SK-N-SH (cell line): ENCODE results near the gene ST8SIA4. TPM values are rescaled to one million over a fixed set of nuclear protein-coding genes. Genes with fewer than 3 reads are reported as not detected.
A peak's percentile ranks its signal among the peaks of the same experiment; 100 is the strongest.

Source experiments
- CTCF ChIA-PET: fragments of 300-600, 350-600 bp; formaldehyde crosslinking; extraction: SDS; loops from one replicate; lab custom pipeline; 2021; lab: Yijun Ruan, JAX
- POLR2A ChIA-PET: fragments of 350-600 bp; sonication (Branson Sonifier 250); formaldehyde crosslinking; extraction: SDS; loops from one replicate; lab custom pipeline; 2020; ENCODE audit warnings: antibody characterized with exemption, inconsistent platforms; lab: Yijun Ruan, JAX
- DNase-seq: peaks from one replicate; pipeline ENCODE4 v3.0.0; 2012
- H2AFZ ChIP-seq: fragments of 200-600 bp; sonication (generic); 2 replicates; pipeline ENCODE4 v1.8.1; 2016; ENCODE audit warnings: antibody characterized with exemption, mild to moderate bottlenecking, low read depth
- H3F3A ChIP-seq: fragments of 200-600 bp; sonication (generic); replicated peaks from 2 replicates; pipeline ENCODE3; 2016; ENCODE audit warnings: antibody characterized with exemption, mild to moderate bottlenecking; ENCODE audit not compliant: insufficient read depth
- H3K27ac ChIP-seq, 2 experiments: fragments of 200-500 bp in 1 of 2; fragments of 200-600 bp in 1 of 2; sonication (Bioruptor generic) in 1 of 2; sonication (generic), shearing (Covaris generic) in 1 of 2; 2 replicates each; pipeline versions ENCODE4 v1.5.1 to v1.6.1; 2014 to 2016; ENCODE audit warnings: low read depth in 2 of 2, inconsistent platforms in 1 of 2, low read length in 1 of 2, mild to moderate bottlenecking in 1 of 2, mixed read lengths in 1 of 2
- H3K27me3 ChIP-seq: fragments of 200-600 bp; sonication (generic), shearing (Covaris generic); 2 replicates; pipeline ENCODE4 v1.6.1; 2016; ENCODE audit warnings: mixed run types; ENCODE audit not compliant: insufficient read depth
- H3K36me3 ChIP-seq, 2 experiments: fragments of 200-500 bp in 1 of 2; fragments of 200-600 bp in 1 of 2; sonication (Bioruptor generic) in 1 of 2; sonication (generic) in 1 of 2; replicated peaks in 1 of 2; 2 replicates each; pipeline versions ENCODE3 to v1.5.1; 2014 to 2016; ENCODE audit warnings: low read length in 1 of 2, mild to moderate bottlenecking in 1 of 2; ENCODE audit not compliant: insufficient read depth in 2 of 2, control insufficient read depth in 1 of 2
- H3K4me1 ChIP-seq, 2 experiments: fragments of 200-500 bp in 1 of 2; fragments of 200-600 bp in 1 of 2; sonication (Bioruptor generic) in 1 of 2; sonication (generic), shearing (Covaris generic) in 1 of 2; 2 replicates each; pipeline versions ENCODE4 v1.5.1 to v1.6.1; 2014 to 2016; ENCODE audit warnings: low read depth in 1 of 2, low read length in 1 of 2, mixed run types in 1 of 2; ENCODE audit not compliant: insufficient read depth in 2 of 2, control insufficient read depth in 1 of 2
- H3K4me2 ChIP-seq: fragments of 200-600 bp; sonication (generic), shearing (Covaris generic); 2 replicates; pipeline ENCODE4 v1.6.1; 2017; ENCODE audit warnings: mixed run types
- H3K4me3 ChIP-seq, 2 experiments: fragments of 200-500 bp in 1 of 2; fragments of 200-600 bp in 1 of 2; sonication (Bioruptor generic) in 1 of 2; sonication (generic), shearing (Covaris generic) in 1 of 2; 2 replicates each; pipeline versions ENCODE4 v1.5.1 to v1.8.1; 2014 to 2016; ENCODE audit warnings: low read depth in 2 of 2, inconsistent platforms in 1 of 2, low read length in 1 of 2, mild to moderate bottlenecking in 1 of 2, mixed read lengths in 1 of 2, moderate library complexity in 1 of 2
- H3K79me2 ChIP-seq: fragments of 200-600 bp; sonication (generic); 2 replicates; pipeline ENCODE4 v1.8.1; 2017; ENCODE audit warnings: mild to moderate bottlenecking; ENCODE audit not compliant: insufficient read depth
- H3K9ac ChIP-seq: fragments of 200-600 bp; sonication (generic); 2 replicates; pipeline ENCODE4 v1.6.1; 2017; ENCODE audit warnings: mixed run types
- H3K9me2 ChIP-seq: fragments of 200-600 bp; sonication (generic); 2 replicates; pipeline ENCODE4 v1.6.1; 2017; ENCODE audit warnings: mixed run types
- H3K9me3 ChIP-seq: fragments of 200-600 bp; sonication (generic); 2 replicates; pipeline ENCODE4 v1.6.1; 2017; ENCODE audit warnings: mixed run types, mild to moderate bottlenecking, moderate library complexity
- H4K20me1 ChIP-seq: fragments of 200-600 bp; sonication (generic); 2 replicates; pipeline ENCODE4 v1.6.1; 2017; ENCODE audit warnings: mild to moderate bottlenecking, mixed run types; ENCODE audit not compliant: insufficient read depth
- ELF1 ChIP-seq: IDR thresholded peaks from 2 replicates; pipeline ENCODE4 v1.4.0; 2012
- EP300 ChIP-seq, 2 experiments: IDR thresholded peaks; 2 replicates each; pipeline versions ENCODE4 v1.4.0 to v1.6.1; 2012; ENCODE audit warnings: borderline replicate concordance in 1 of 2, low read depth in 1 of 2, low read length in 1 of 2
- EZH2phosphoT487 ChIP-seq: fragments of 200-600 bp; sonication (generic); IDR thresholded peaks from 2 replicates; pipeline ENCODE4 v1.6.1; 2017; ENCODE audit warnings: low read depth, mixed run types, mild to moderate bottlenecking, antibody characterized with exemption, moderate library complexity, borderline replicate concordance
- FOSL2 ChIP-seq: IDR thresholded peaks from 2 replicates; pipeline ENCODE4 v1.4.0; 2012; ENCODE audit warnings: low read depth, mild to moderate bottlenecking, moderate library complexity, borderline replicate concordance
- FOXJ3 ChIP-seq: sonication (generic); formaldehyde crosslinking; IDR thresholded peaks from 2 replicates; pipeline ENCODE4 v1.5.1; 2020; ENCODE audit warnings: mild to moderate bottlenecking, missing genetic modification reagents
- NFIC ChIP-seq: IDR thresholded peaks from 2 replicates; pipeline ENCODE4 v1.4.0; 2012; ENCODE audit warnings: borderline replicate concordance
- NRF1 ChIP-seq: IDR thresholded peaks from 2 replicates; pipeline ENCODE4 v1.6.1; 2012; ENCODE audit warnings: low read depth, mild to moderate bottlenecking, low read length
- POLR2AphosphoS5 ChIP-seq: IDR thresholded peaks from 2 replicates; pipeline ENCODE4 v1.6.1; 2012; ENCODE audit warnings: low read depth, low read length
- RFX5 ChIP-seq: IDR thresholded peaks from 2 replicates; pipeline ENCODE4 v1.6.1; 2012; ENCODE audit warnings: mild to moderate bottlenecking, improper control_type of control experiment, low read length
- RXRA ChIP-seq: IDR thresholded peaks from 2 replicates; pipeline ENCODE4 v1.4.0; 2012; ENCODE audit warnings: low read depth, mild to moderate bottlenecking, borderline replicate concordance
- SMC3 ChIP-seq: IDR thresholded peaks from 2 replicates; pipeline ENCODE4 v1.6.1; 2012; ENCODE audit warnings: low read depth, low read length, improper control_type of control experiment
- TAF1 ChIP-seq: IDR thresholded peaks from 2 replicates; pipeline ENCODE4 v1.6.1; 2012; ENCODE audit warnings: low read depth, mild to moderate bottlenecking, low read length, moderate library complexity, borderline replicate concordance
- TEAD4 ChIP-seq: IDR thresholded peaks from 2 replicates; pipeline ENCODE4 v1.4.0; 2012; ENCODE audit warnings: mild to moderate bottlenecking, borderline replicate concordance; ENCODE audit not compliant: insufficient read depth
- YY1 ChIP-seq: IDR thresholded peaks from 2 replicates; pipeline ENCODE4 v1.4.0; 2012; ENCODE audit warnings: low read depth, mild to moderate bottlenecking
- WGBS: methylation state at CpG from one replicate; pipeline ENCODE4 v1.1.6; 2017; ENCODE audit warnings: low lambda C conversion rate; 5-methylcytosine and 5-hydroxymethylcytosine counted together
- polyA plus RNA-seq, 3 experiments: library from polyadenylated mRNA; depleted of rRNA; stranded (reverse); fragments of >200 nt; gene quantifications; 2 replicates each; pipeline ENCODE4 v1.2.3, GENCODE V29; 2012
- TF ChIP-seq, protein P1 (sequence below): IDR thresholded peaks from 2 replicates; pipeline ENCODE4 v1.6.1; 2012; ENCODE audit warnings: mild to moderate bottlenecking, low read depth, low read length, moderate library complexity
- TF ChIP-seq, protein P2 (sequence below): IDR thresholded peaks from 2 replicates; pipeline ENCODE4 v1.4.0; 2012; ENCODE audit warnings: low read depth
- TF ChIP-seq, protein P3 (sequence below): fragments of 150-350 bp; IDR thresholded peaks from 2 replicates; pipeline ENCODE4 v1.6.1; 2017; ENCODE audit warnings: antibody characterized with exemption, low read length, low read depth, borderline replicate concordance
- TF ChIP-seq, protein P4 (sequence below): IDR thresholded peaks from 2 replicates; pipeline ENCODE4; 2012

ST8SIA4 gene
- polyA plus RNA-seq, 1 of the 3 experiments (the other 2 are of a cell fraction) = 0.02 TPM

DNA sequence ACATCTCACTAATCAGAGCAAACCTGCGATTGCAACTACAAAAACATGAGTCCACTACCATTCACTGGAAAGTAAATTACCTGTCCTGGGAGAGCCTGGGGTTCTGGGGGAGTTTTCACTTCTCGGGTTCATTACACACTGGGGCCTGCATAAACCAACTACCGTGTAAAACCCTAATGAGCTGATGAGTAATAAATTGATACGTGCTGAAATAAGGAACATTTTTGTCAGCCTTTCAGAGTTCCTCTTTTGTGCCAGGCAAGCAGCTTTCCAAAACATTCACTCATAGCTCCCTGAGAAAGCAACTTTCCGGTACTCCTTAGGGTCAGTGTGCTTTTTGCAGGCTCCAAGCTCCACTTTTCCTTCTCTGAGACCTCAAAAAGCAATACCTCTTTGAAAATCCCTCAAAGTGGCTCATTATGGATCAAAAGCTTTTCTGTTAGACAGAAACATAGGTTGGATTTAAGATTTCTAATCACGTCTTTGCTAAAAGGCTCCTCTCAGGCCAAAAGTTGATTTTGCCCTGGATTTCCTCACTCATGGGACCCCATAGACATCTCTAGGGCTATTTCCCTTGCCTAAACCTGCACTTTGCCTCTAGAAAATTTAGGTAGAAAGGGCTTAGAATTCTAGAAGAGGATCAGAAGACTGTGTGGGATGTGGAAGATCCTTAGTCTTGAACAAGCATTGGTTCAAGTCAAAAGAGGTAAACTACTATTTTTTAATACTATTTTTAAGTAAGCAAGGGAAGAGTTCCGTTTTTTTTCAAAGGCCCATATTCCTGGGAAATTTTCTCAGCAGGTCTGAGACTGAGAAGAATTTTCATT, 74.8 kb downstream of the ST8SIA4 start (continued):
- TF ChIP-seq, protein P1, sequence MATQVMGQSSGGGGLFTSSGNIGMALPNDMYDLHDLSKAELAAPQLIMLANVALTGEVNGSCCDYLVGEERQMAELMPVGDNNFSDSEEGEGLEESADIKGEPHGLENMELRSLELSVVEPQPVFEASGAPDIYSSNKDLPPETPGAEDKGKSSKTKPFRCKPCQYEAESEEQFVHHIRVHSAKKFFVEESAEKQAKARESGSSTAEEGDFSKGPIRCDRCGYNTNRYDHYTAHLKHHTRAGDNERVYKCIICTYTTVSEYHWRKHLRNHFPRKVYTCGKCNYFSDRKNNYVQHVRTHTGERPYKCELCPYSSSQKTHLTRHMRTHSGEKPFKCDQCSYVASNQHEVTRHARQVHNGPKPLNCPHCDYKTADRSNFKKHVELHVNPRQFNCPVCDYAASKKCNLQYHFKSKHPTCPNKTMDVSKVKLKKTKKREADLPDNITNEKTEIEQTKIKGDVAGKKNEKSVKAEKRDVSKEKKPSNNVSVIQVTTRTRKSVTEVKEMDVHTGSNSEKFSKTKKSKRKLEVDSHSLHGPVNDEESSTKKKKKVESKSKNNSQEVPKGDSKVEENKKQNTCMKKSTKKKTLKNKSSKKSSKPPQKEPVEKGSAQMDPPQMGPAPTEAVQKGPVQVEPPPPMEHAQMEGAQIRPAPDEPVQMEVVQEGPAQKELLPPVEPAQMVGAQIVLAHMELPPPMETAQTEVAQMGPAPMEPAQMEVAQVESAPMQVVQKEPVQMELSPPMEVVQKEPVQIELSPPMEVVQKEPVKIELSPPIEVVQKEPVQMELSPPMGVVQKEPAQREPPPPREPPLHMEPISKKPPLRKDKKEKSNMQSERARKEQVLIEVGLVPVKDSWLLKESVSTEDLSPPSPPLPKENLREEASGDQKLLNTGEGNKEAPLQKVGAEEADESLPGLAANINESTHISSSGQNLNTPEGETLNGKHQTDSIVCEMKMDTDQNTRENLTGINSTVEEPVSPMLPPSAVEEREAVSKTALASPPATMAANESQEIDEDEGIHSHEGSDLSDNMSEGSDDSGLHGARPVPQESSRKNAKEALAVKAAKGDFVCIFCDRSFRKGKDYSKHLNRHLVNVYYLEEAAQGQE = no peak

DNA sequence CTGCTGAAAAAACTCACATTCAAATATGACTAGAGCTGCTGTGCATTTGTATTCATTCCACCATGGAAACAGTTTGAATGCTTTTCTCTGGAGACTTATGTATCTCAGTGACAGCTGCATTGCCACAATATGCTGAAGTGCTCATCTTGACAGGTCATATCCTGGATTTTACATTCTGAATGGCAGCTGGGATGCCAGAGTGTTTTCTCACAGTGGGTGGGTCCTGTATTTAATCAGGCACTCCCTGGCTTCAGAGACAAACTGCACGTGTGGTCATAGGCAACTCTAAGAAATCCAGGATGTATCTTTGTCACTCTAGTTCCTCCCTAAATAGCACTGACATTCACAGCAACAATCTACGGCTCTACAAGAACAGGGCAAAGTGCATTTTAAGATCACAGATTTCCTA, 75.6 kb downstream of the ST8SIA4 start:
- CTCF ChIA-PET = no interaction called here
- no peak overlapping the region for H3K9ac ChIP-seq
- WGBS = 20% methylated on average over 2 of the region's 2 CpGs

More for the DNA sequence above, 75.6 kb downstream of the ST8SIA4 start:
- H3K4me2 ChIP-seq = no peak overlapping the region
- H3K4me1 ChIP-seq = peaks cover 0 to 7% of the 10 kb centered on the region in 2 experiments; a peak in 1 of 4 replicates
- no peaks in the 10 kb centered on the region for H3K9me3 ChIP-seq
- no peak for DNase-seq
- H3K79me2 ChIP-seq = no peaks in the 10 kb centered on the region
- no peak overlapping the region for H3K4me3 ChIP-seq
- TF ChIP-seq RFX5 (no peak), EZH2phosphoT487 (no peak), ELF1 (no peak), FOXJ3 (no peak), EP300 (IDR thresholded peaks at IDR 0.05; ENCODE audit: borderline replicate concordance in 1 of 2, low read depth in 1 of 2, low read length in 1 of 2) (no peak), TEAD4 (no peak), YY1 (no peak), SMC3 (no peak), POLR2AphosphoS5 (no peak), NRF1 (no peak), RXRA (no peak), FOSL2 (no peak), NFIC (no peak), TAF1 (no peak)
- TF ChIP-seq, protein P2, sequence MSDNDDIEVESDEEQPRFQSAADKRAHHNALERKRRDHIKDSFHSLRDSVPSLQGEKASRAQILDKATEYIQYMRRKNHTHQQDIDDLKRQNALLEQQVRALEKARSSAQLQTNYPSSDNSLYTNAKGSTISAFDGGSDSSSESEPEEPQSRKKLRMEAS = no peak
- TF ChIP-seq, protein P3, sequence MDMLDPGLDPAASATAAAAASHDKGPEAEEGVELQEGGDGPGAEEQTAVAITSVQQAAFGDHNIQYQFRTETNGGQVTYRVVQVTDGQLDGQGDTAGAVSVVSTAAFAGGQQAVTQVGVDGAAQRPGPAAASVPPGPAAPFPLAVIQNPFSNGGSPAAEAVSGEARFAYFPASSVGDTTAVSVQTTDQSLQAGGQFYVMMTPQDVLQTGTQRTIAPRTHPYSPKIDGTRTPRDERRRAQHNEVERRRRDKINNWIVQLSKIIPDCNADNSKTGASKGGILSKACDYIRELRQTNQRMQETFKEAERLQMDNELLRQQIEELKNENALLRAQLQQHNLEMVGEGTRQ = no peak
- TF ChIP-seq, protein P4, sequence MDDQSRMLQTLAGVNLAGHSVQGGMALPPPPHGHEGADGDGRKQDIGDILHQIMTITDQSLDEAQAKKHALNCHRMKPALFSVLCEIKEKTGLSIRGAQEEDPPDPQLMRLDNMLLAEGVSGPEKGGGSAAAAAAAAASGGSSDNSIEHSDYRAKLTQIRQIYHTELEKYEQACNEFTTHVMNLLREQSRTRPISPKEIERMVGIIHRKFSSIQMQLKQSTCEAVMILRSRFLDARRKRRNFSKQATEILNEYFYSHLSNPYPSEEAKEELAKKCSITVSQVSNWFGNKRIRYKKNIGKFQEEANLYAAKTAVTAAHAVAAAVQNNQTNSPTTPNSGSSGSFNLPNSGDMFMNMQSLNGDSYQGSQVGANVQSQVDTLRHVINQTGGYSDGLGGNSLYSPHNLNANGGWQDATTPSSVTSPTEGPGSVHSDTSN = no peak
- H2AFZ ChIP-seq = peak overlapping the region; percentile 58; the same call in 1 of the 2 replicates
- H3K27ac ChIP-seq = no peak overlapping the region
- H3F3A ChIP-seq = no peaks in the 10 kb centered on the region
- no peaks in the 10 kb centered on the region for H3K36me3 ChIP-seq
- no peaks in the 10 kb centered on the region for H3K27me3 ChIP-seq
- H3K9me2 ChIP-seq = no peaks in the 10 kb centered on the region
- POLR2A ChIA-PET = no interaction called here
- no peaks in the 10 kb centered on the region for H4K20me1 ChIP-seq
